H9 (cell line): ENCODE measurements around the gene LONP2. TPM values are rescaled to one million over a fixed set of nuclear protein-coding genes. Genes with fewer than 3 reads are reported as not detected.
"Not testable (repeated sequence)": the region's sequence is repeated elsewhere in the genome, so short reads cannot be mapped to it uniquely, and the experiment has no call there.

Experiments used
- DNase-seq: peaks from one replicate; pipeline ENCODE4 v3.0.0-alpha.2; 2017
- H2AFZ ChIP-seq: one replicate; pipeline ENCODE4 v1.6.1; 2013; ENCODE audit warnings: mild to moderate bottlenecking, low read length, control low read depth, moderate library complexity
- H2AK5ac ChIP-seq: 2 replicates; pipeline ENCODE4 v1.6.1; 2013; ENCODE audit warnings: low read length, control low read depth, mixed read lengths; ENCODE audit not compliant: insufficient read length
- H2BK120ac ChIP-seq: one replicate; pipeline ENCODE4 v1.6.1; 2013; ENCODE audit warnings: low read depth, mild to moderate bottlenecking, low read length, control low read depth, inconsistent platforms; ENCODE audit not compliant: poor library complexity, severe bottlenecking
- H2BK12ac ChIP-seq: 2 replicates; pipeline ENCODE4 v1.6.1; 2013; ENCODE audit warnings: low read length, control low read depth, mixed read lengths, low read depth; ENCODE audit not compliant: insufficient read length
- H2BK15ac ChIP-seq: 2 replicates; pipeline ENCODE4 v1.6.1; 2013; ENCODE audit warnings: low read depth, low read length, control low read depth
- H2BK20ac ChIP-seq: one replicate; pipeline ENCODE4 v1.6.1; 2013; ENCODE audit warnings: low read depth, mild to moderate bottlenecking, low read length, control low read depth, inconsistent platforms; ENCODE audit not compliant: poor library complexity, severe bottlenecking
- H2BK5ac ChIP-seq: 2 replicates; pipeline ENCODE4 v1.6.1; 2013; ENCODE audit warnings: low read length, control low read depth, mixed read lengths; ENCODE audit not compliant: insufficient read length
- H3K14ac ChIP-seq: 2 replicates; pipeline ENCODE4 v1.6.1; 2013; ENCODE audit warnings: low read length, control low read depth; ENCODE audit not compliant: insufficient read depth
- H3K18ac ChIP-seq: 2 replicates; pipeline ENCODE4 v1.6.1; 2013; ENCODE audit warnings: low read depth, mild to moderate bottlenecking, mixed read lengths, low read length, control low read depth; ENCODE audit not compliant: insufficient read length
- H3K23ac ChIP-seq: 2 replicates; pipeline ENCODE4 v1.6.1; 2013; ENCODE audit warnings: low read length, control low read depth, mixed read lengths, low read depth; ENCODE audit not compliant: insufficient read length
- H3K23me2 ChIP-seq: 2 replicates; pipeline ENCODE4 v1.6.1; 2013; ENCODE audit warnings: low read depth, mild to moderate bottlenecking, mixed read lengths, low read length, control low read depth; ENCODE audit not compliant: insufficient read length, poor library complexity, severe bottlenecking
- H3K27ac ChIP-seq: 2 replicates; pipeline ENCODE4 v1.5.1; 2013; ENCODE audit warnings: low read length, control low read depth, mixed read lengths, low read depth; ENCODE audit not compliant: insufficient read length
- H3K27me3 ChIP-seq: 2 replicates; pipeline ENCODE4 v1.6.1; 2013; ENCODE audit warnings: low read length, control low read depth, inconsistent platforms; ENCODE audit not compliant: insufficient read depth
- H3K4ac ChIP-seq: 2 replicates; pipeline ENCODE4 v1.6.1; 2013; ENCODE audit warnings: low read depth, mild to moderate bottlenecking, control low read depth, inconsistent platforms, low read length, moderate library complexity
- H3K4me1 ChIP-seq: 2 replicates; pipeline ENCODE4 v1.6.1; 2013; ENCODE audit warnings: low read length, control low read depth, inconsistent platforms; ENCODE audit not compliant: insufficient read depth
- H3K4me2 ChIP-seq: 2 replicates; pipeline ENCODE4 v1.6.1; 2013; ENCODE audit warnings: low read length, control low read depth, mixed read lengths; ENCODE audit not compliant: insufficient read length, insufficient read depth
- H3K56ac ChIP-seq: 2 replicates; pipeline ENCODE4 v1.6.1; 2013; ENCODE audit warnings: low read depth, mild to moderate bottlenecking, mixed read lengths, low read length, control low read depth; ENCODE audit not compliant: insufficient read length
- H3K79me1 ChIP-seq: 2 replicates; pipeline ENCODE4 v1.6.1; 2013; ENCODE audit warnings: low read depth, mild to moderate bottlenecking, moderate library complexity, low read length, control low read depth, inconsistent platforms; ENCODE audit not compliant: insufficient read depth, poor library complexity, severe bottlenecking
- H3K79me2 ChIP-seq: 2 replicates; pipeline ENCODE4 v1.6.1; 2013; ENCODE audit warnings: low read length, control low read depth, inconsistent platforms; ENCODE audit not compliant: insufficient read depth
- H3K9ac ChIP-seq: 2 replicates; pipeline ENCODE4 v1.6.1; 2013; ENCODE audit warnings: low read length, control low read depth, mixed read lengths; ENCODE audit not compliant: insufficient read length; ENCODE audit errors: extremely low read depth
- H3K9me3 ChIP-seq: one replicate; pipeline ENCODE4 v1.6.1; 2013; ENCODE audit warnings: low read depth, low read length, inconsistent platforms; ENCODE audit not compliant: control insufficient read depth
- H3T11ph ChIP-seq: one replicate; pipeline ENCODE4 v1.6.1; 2013; ENCODE audit warnings: mild to moderate bottlenecking, low read length, control low read depth, inconsistent platforms
- H4K20me1 ChIP-seq: one replicate; pipeline ENCODE4 v1.6.1; 2013; ENCODE audit not compliant: control insufficient read depth, insufficient read length, insufficient read depth
- H4K5ac ChIP-seq: 2 replicates; pipeline ENCODE4 v1.6.1; 2013; ENCODE audit warnings: low read depth, mild to moderate bottlenecking, mixed read lengths, low read length, control low read depth; ENCODE audit not compliant: insufficient read length
- H4K8ac ChIP-seq: replicated peaks from 2 replicates; pipeline ENCODE4 v1.6.1; 2013; ENCODE audit warnings: low read length, control low read depth, mixed read lengths, low read depth; ENCODE audit not compliant: insufficient read length
- H4K91ac ChIP-seq: 2 replicates; pipeline ENCODE4 v1.6.1; 2013; ENCODE audit warnings: low read depth, mild to moderate bottlenecking, moderate library complexity, mixed read lengths, low read length, control low read depth; ENCODE audit not compliant: insufficient read length
- H3K27ac Mint-ChIP-seq, 3 experiments: 2 replicates in 2 of 3; 3 replicates in 1 of 3; pipeline ENCODE4 v1.8.0; 2020 to 2021; ENCODE audit warnings: mixed read lengths in 3 of 3, mild to moderate bottlenecking in 1 of 3, moderate library complexity in 1 of 3
- H3K27me3 Mint-ChIP-seq: 2 replicates; pipeline ENCODE4 v1.8.0; 2021; ENCODE audit warnings: low read depth, mild to moderate bottlenecking, moderate library complexity, mixed read lengths
- H3K36me3 Mint-ChIP-seq, 3 experiments: 2 replicates in 2 of 3; 3 replicates in 1 of 3; pipeline ENCODE4 v1.8.0; 2020 to 2021; ENCODE audit warnings: low read depth in 3 of 3, mixed read lengths in 3 of 3; ENCODE audit not compliant: insufficient read depth in 1 of 3
- H3K4me1 Mint-ChIP-seq, 2 experiments: 2 replicates each; pipeline ENCODE4 v1.8.0; 2020; ENCODE audit warnings: mixed read lengths in 2 of 2
- H3K4me3 Mint-ChIP-seq, 2 experiments: 2 replicates in 1 of 2; 3 replicates in 1 of 2; pipeline ENCODE4 v1.8.0; 2020 to 2021; ENCODE audit warnings: mild to moderate bottlenecking in 2 of 2, mixed read lengths in 2 of 2, moderate library complexity in 1 of 2
- H3K9me3 Mint-ChIP-seq, 2 experiments: 2 replicates in 1 of 2; 3 replicates in 1 of 2; pipeline ENCODE4 v1.8.0; 2020; ENCODE audit warnings: mild to moderate bottlenecking in 2 of 2, mixed read lengths in 2 of 2, moderate library complexity in 1 of 2
- WGBS: extraction: QIAGEN DNeasy Blood & Tissue Kit; methylation state at CpG from one replicate; pipeline ENCODE4 v1.1.7; 2013; ENCODE audit warnings: missing lambda C conversion rate, low lambda C conversion rate, mixed read lengths; ENCODE audit not compliant: insufficient read length; ENCODE audit errors: extremely low coverage; 5-methylcytosine and 5-hydroxymethylcytosine counted together
- total RNA-seq: library from RNA; stranded (reverse); gene quantifications from 2 replicates; pipeline ENCODE4 v1.2.1, GENCODE V29; 2021
- TF ChIP-seq, protein P1 (sequence below): fragments of 200-600 bp; sonication (generic); conservative IDR thresholded peaks from 3 replicates; pipeline ENCODE4 v1.8.0; 2021; ENCODE audit warnings: antibody characterized with exemption, mild to moderate bottlenecking

The LONP2 gene
- total RNA-seq, 1 experiment from 2014 or later, result 27.8 TPM

DNA sequence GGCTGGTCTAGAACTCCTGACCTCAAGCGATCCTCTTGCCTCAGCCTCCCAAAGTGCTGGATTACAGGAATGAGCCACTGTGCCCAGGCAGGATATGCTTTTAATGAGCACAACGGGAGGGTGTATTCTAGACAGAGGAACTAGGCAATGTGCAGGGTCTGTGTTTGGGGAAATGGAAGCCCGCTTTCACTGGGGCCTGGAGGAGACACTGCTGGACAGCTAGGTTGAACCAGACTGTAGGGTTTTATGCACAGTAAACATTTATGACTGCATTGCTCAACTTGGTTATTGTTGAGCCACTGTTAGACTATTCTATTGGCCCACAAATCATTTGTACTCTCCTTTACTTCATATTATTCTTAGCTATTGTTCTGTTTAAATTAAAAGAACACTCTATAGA, 151.3 kb downstream of the LONP2 start:
- no peak overlapping the region for H2AK5ac ChIP-seq
- H3K18ac ChIP-seq, result no peak overlapping the region
- TF ChIP-seq, protein P1, sequence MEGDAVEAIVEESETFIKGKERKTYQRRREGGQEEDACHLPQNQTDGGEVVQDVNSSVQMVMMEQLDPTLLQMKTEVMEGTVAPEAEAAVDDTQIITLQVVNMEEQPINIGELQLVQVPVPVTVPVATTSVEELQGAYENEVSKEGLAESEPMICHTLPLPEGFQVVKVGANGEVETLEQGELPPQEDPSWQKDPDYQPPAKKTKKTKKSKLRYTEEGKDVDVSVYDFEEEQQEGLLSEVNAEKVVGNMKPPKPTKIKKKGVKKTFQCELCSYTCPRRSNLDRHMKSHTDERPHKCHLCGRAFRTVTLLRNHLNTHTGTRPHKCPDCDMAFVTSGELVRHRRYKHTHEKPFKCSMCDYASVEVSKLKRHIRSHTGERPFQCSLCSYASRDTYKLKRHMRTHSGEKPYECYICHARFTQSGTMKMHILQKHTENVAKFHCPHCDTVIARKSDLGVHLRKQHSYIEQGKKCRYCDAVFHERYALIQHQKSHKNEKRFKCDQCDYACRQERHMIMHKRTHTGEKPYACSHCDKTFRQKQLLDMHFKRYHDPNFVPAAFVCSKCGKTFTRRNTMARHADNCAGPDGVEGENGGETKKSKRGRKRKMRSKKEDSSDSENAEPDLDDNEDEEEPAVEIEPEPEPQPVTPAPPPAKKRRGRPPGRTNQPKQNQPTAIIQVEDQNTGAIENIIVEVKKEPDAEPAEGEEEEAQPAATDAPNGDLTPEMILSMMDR, result no peak
- H3K23ac ChIP-seq, result no peak overlapping the region
- no peak for DNase-seq
- no peaks in the 10 kb centered on the region for H3K79me1 ChIP-seq
- H3K23me2 ChIP-seq, result no peaks in the 10 kb centered on the region
- Mint-ChIP-seq H3K4me1 (peaks cover 0 to 4% of the 10 kb centered on the region in 2 experiments; a peak in 2 of 4 replicates), H3K4me3 (no peak overlapping the region), H3K27me3 (no peaks in the 10 kb centered on the region), H3K27ac (no peak overlapping the region), H3K36me3 (no peaks in the 10 kb centered on the region), H3K9me3 (no peaks in the 10 kb centered on the region)
- no CpG with 5 or more reads among the region's 3 CpGs for WGBS
- H3K56ac ChIP-seq, result no peak overlapping the region
- no peak overlapping the region for H2AFZ ChIP-seq
- H3K27me3 ChIP-seq, result no peaks in the 10 kb centered on the region
- H3T11ph ChIP-seq, result no peak overlapping the region
- H4K5ac ChIP-seq, result no peak overlapping the region
- no peak overlapping the region for H2BK15ac ChIP-seq
- H3K14ac ChIP-seq, result no peak overlapping the region
- H3K9me3 ChIP-seq, result no peaks in the 10 kb centered on the region
- no peaks in the 10 kb centered on the region for H3K4me1 ChIP-seq
- H2BK5ac ChIP-seq, result no peak overlapping the region
- no peak overlapping the region for H3K4ac ChIP-seq
- no peak overlapping the region for H4K8ac ChIP-seq
- no peak overlapping the region for H3K4me2 ChIP-seq
- H4K91ac ChIP-seq, result no peak overlapping the region
- no peaks in the 10 kb centered on the region for H3K79me2 ChIP-seq
- H4K20me1 ChIP-seq, result no peaks in the 10 kb centered on the region
- no peak overlapping the region for H3K27ac ChIP-seq
- H2BK12ac ChIP-seq, result no peak overlapping the region
- H2BK20ac ChIP-seq, result no peak overlapping the region
- no peak overlapping the region for H3K9ac ChIP-seq
- H2BK120ac ChIP-seq, result no peak overlapping the region

DNA sequence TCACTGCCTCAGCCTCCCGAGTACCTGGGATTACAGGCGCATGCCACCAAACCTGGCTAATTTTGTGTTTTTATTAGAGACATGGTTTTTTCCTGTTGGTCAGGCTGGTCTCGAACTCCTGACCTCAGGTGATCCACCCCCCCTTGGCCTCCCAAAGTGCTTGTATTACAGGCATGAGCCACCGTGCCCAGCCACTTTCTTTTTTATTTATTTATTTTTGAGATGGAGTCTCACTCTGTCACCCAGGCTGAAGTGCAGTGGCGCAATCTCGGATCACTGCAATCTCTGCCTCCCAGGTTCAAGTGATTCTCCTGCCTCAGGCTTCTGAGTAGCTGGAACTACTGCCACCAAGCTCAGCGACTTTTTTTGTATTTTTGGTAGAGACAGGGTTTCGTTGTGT, 158.4 kb downstream of the LONP2 start:
- H3K4me2 ChIP-seq, H3K56ac ChIP-seq, H2AK5ac ChIP-seq, H2BK120ac ChIP-seq, H3T11ph ChIP-seq, H3K9ac ChIP-seq, H3K27ac Mint-ChIP-seq, H3K23me2 ChIP-seq, H3K27ac ChIP-seq, H3K9me3 Mint-ChIP-seq, H3K79me1 ChIP-seq, H3K4me1 ChIP-seq, H4K20me1 ChIP-seq, H3K23ac ChIP-seq, H4K5ac ChIP-seq, H4K8ac ChIP-seq, H3K36me3 Mint-ChIP-seq, H3K4ac ChIP-seq, H3K14ac ChIP-seq, H2BK15ac ChIP-seq, H4K91ac ChIP-seq, H2BK5ac ChIP-seq, H3K18ac ChIP-seq, H3K4me3 Mint-ChIP-seq, H3K27me3 Mint-ChIP-seq, H2BK12ac ChIP-seq, DNase-seq, H2BK20ac ChIP-seq, H3K79me2 ChIP-seq, H2AFZ ChIP-seq, H3K27me3 ChIP-seq, H3K9me3 ChIP-seq: not testable (repeated sequence)
- H3K4me1 Mint-ChIP-seq, result peaks cover 8 to 12% of the 10 kb centered on the region in 2 experiments
- no CpG with 5 or more reads among the region's 8 CpGs for WGBS
